ENCODE results near the gene GLI2. TPM values are rescaled to one million over a fixed set of nuclear protein-coding genes. Genes with fewer than 3 reads are reported as not detected.

The GLI2 gene
- total RNA-seq, 1 donor from 2014 or later = 16.2 TPM

GRCh38 chr2:120736624-120737339 lies 1.1 kb downstream of the GLI2 start:
- no peaks in the 10 kb centered on the region for H3K27me3 ChIP-seq
- peaks cover 39% of the 10 kb centered on the region for H3K4me1 ChIP-seq
- DNase-seq (ENCODE audit: extremely low spot score in 2 of 2) = peak; percentile 64 to 86
- TF ChIP-seq POLR2AphosphoS5 (IDR thresholded peaks at IDR 0.05; ENCODE audit: insufficient read depth in 1 of 2, low read depth in 1 of 2) (peak in 1 of 2 donors; percentile 28), POLR2A (IDR thresholded peaks at IDR 0.05) (peak in 1 of 2 donors; percentile 11), CTCF (IDR thresholded peaks at IDR 0.05) (no peak)
- H3K4me3 ChIP-seq = peak overlapping the region; percentile 53 to 60
- intact Hi-C loops (cut with DNase I) = no loop called here
- no peaks in the 10 kb centered on the region for H3K9me3 ChIP-seq
- H3K36me3 ChIP-seq = no peaks in the 10 kb centered on the region
- peak overlapping the region; percentile 89 for H3K27ac ChIP-seq

DNA sequence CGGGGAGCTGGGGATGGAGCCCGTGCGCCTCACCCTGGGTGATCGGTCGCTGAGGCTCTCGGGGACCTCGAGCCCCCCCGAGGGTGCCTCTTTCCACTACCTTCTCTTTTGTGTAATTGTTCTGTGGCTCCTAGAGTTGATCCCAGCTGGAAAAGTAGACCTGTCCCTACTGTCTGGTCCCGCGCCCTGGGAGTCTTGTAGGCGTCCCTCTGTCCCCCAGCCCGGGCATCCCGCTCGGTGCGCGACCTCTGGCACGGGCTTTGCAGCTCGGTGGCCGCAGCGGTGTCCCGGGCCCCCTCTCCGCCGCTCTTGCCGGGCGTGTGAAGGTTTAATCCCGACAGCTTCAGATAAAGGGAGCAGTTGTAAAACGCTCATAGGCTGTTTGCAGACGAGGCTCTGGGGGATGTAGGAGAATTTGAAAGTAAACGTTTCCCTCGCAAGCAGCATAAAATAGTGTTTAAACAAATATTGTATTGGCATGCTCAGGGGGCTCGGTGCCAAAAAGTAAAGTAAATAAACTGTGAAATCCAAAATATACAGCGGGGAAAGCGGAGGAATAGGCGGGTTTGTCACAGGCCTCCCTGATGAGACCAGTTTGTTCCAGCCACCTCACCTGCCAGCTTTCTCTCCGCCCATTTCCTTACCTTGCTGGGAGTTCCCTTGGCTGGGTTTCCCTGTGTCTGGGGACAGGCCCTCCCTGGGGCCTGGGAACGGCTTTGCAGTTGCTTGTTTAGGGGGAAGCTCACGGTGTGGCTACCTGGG lies 1.9 kb downstream of the GLI2 start:
- Histone ChIP-seq H3K4me3 (peak overlapping the region; percentile 53 to 60), H3K36me3 (no peaks in the 10 kb centered on the region), H3K4me1 (peaks cover 39% of the 10 kb centered on the region), H3K9me3 (no peaks in the 10 kb centered on the region), H3K27me3 (no peaks in the 10 kb centered on the region), H3K27ac (peak overlapping the region; percentile 89)
- no peak for TF ChIP-seq CTCF (IDR thresholded peaks at IDR 0.05)
- TF ChIP-seq POLR2AphosphoS5 (IDR thresholded peaks at IDR 0.05; ENCODE audit: insufficient read depth in 1 of 2, low read depth in 1 of 2) = no peak
- no peak for TF ChIP-seq POLR2A (IDR thresholded peaks at IDR 0.05)
- intact Hi-C loops (cut with DNase I) = no loop called here
- peak; percentile 82 to 88 for DNase-seq (ENCODE audit: extremely low spot score in 2 of 2)

GRCh38 chr2:120738117-120738516 lies 2.4 kb downstream of the GLI2 start:
- intact Hi-C loops (cut with DNase I) = no loop called here
- Histone ChIP-seq H3K4me3 (peak overlapping the region in 1 of 2 donors; percentile 60), H3K36me3 (no peaks in the 10 kb centered on the region), H3K4me1 (peaks cover 39% of the 10 kb centered on the region), H3K9me3 (no peaks in the 10 kb centered on the region), H3K27ac (peak overlapping the region; percentile 89), H3K27me3 (no peaks in the 10 kb centered on the region)
- DNase-seq (ENCODE audit: extremely low spot score in 2 of 2) = no peak
- no peak for TF ChIP-seq POLR2AphosphoS5 (IDR thresholded peaks at IDR 0.05; ENCODE audit: insufficient read depth in 1 of 2, low read depth in 1 of 2)
- no peak for TF ChIP-seq POLR2A (IDR thresholded peaks at IDR 0.05)
- no peak for TF ChIP-seq CTCF (IDR thresholded peaks at IDR 0.05)

- intact Hi-C loops (cut with DNase I) = no loop called here
- no peak for TF ChIP-seq POLR2A (IDR thresholded peaks at IDR 0.05)
- Histone ChIP-seq H3K36me3 (no peaks in the 10 kb centered on the region), H3K4me1 (peaks cover 39% of the 10 kb centered on the region), H3K4me3 (no peak overlapping the region), H3K9me3 (no peaks in the 10 kb centered on the region), H3K27me3 (no peaks in the 10 kb centered on the region), H3K27ac (no peak overlapping the region)
- DNase-seq (ENCODE audit: extremely low spot score in 2 of 2) = peak in 1 of 2 donors; percentile 87
These were observed 3.2 kb downstream of the GLI2 start for GRCh38 chr2:120738786-120739437.

DNA sequence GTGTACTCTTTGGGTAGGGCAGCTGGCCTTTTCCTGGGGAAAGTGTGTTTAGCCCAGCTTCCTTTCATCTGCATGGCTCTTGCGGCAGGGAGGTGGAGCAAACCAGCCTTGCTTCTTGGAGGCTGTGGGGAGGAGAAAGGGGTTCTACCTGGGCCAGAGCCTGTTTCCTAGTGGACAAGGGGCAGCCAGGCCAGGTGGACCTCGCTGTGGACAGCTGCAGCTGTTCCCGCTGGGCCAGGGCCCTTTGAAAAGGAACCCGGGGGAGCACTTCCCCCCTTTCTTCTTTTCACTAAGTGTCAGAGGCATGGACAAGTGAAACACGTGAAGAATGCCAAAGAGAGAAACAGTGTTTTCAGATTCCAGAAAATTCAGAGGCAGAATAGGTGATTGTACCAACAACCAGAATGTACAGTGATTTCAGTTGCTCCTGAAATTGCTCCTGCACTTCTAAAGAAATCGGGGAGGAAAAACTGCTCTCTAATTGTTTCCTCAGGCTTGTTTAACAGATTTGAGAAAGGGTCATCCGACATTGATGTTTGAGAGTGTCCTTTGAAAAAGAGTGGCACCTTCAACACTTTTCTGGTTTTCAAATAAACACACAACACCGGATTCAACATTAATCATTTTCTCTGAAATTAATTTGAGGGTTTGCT lies 3.9 kb downstream of the GLI2 start:
- DNase-seq (ENCODE audit: extremely low spot score in 2 of 2) = peak in 1 of 2 donors; percentile 43
- intact Hi-C loops (cut with DNase I) = no loop called here
- H3K36me3 ChIP-seq = no peaks in the 10 kb centered on the region
- H3K4me3 ChIP-seq = no peak overlapping the region
- no peaks in the 10 kb centered on the region for H3K9me3 ChIP-seq
- peaks cover 36% of the 10 kb centered on the region for H3K4me1 ChIP-seq
- no peaks in the 10 kb centered on the region for H3K27me3 ChIP-seq
- no peak overlapping the region for H3K27ac ChIP-seq
- TF ChIP-seq CTCF (IDR thresholded peaks at IDR 0.05) = no peak
- TF ChIP-seq POLR2AphosphoS5 (IDR thresholded peaks at IDR 0.05; ENCODE audit: insufficient read depth in 1 of 2, low read depth in 1 of 2) = no peak
- no peak for TF ChIP-seq POLR2A (IDR thresholded peaks at IDR 0.05)

All from vagina (tissue), 2 donors.